Natural killer cell treated with Interleukin-12 subunit alpha and Interleukin-12 subunit beta and Interleukin-15 and Interleukin-18, amount 100 ng/mL, for 72 hours (primary cell): Measurements from ENCODE around the gene CLEC18C. TPM values are rescaled to one million over a fixed set of nuclear protein-coding genes. Genes with fewer than 3 reads are reported as not detected.
"Not testable (repeated sequence)": the region's sequence is repeated elsewhere in the genome, so short reads cannot be mapped to it uniquely, and the experiment has no call there.

Source experiments
- ATAC-seq, 2 donors: fragments of 150-1000 bp; cut with Tn5 transposase in 1 of 2; sonication (Bioruptor Pico), chemical (Tn5 transposase) in 1 of 2; 2 replicates each; pipeline ENCODE4 v1.10.0; 2021
- DNase-seq: peaks from one replicate; pipeline ENCODE4 v3.0.0; 2022; ENCODE audit warnings: low spot score
- H3K27ac Mint-ChIP-seq, 2 donors: 1 replicate in 1 of 2; 2 replicates in 1 of 2; pipeline ENCODE4 v1.8.0; 2022; ENCODE audit warnings: mixed read lengths in 2 of 2, mild to moderate bottlenecking in 1 of 2, moderate library complexity in 1 of 2
- H3K27me3 Mint-ChIP-seq, 2 donors: 1 replicate in 1 of 2; 2 replicates in 1 of 2; pipeline ENCODE4 v1.8.0; 2022; ENCODE audit warnings: mixed read lengths in 2 of 2
- H3K36me3 Mint-ChIP-seq: one replicate; pipeline ENCODE4 v1.8.0; 2022; ENCODE audit warnings: mixed read lengths
- H3K4me1 Mint-ChIP-seq, 2 donors: 1 replicate in 1 of 2; 2 replicates in 1 of 2; pipeline ENCODE4 v1.8.0; 2022; ENCODE audit warnings: low read depth in 2 of 2, mixed read lengths in 2 of 2, mild to moderate bottlenecking in 1 of 2
- H3K4me3 Mint-ChIP-seq: one replicate; pipeline ENCODE4 v1.8.0; 2022; ENCODE audit warnings: mixed read lengths
- H3K9me3 Mint-ChIP-seq: 2 replicates; pipeline ENCODE4 v1.8.0; 2022; ENCODE audit warnings: mixed read lengths
- total RNA-seq, 2 donors: library from RNA; stranded (reverse); gene quantifications; one replicate each; pipeline ENCODE4 v1.2.3, GENCODE V29; 2022

Gene CLEC18C
- total RNA-seq, 2 donors from 2014 or later = 1.9 TPM; not detected in 1

- peak; percentile 15 for DNase-seq
- Mint-ChIP-seq H3K27ac (no peak overlapping the region), H3K36me3 (peaks cover 45% of the 10 kb centered on the region), H3K27me3 (no peaks in the 10 kb centered on the region), H3K4me3 (no peak overlapping the region), H3K4me1 (no peaks in the 10 kb centered on the region), H3K9me3 (no peaks in the 10 kb centered on the region)
- ATAC-seq = no peak
Observed at GRCh38 chr16:70152578-70153302, 20.8 kb upstream of the CLEC18C start.

GRCh38 chr16:70154736-70155135 is 18.9 kb upstream of the CLEC18C start:
- H3K4me3 Mint-ChIP-seq, H3K27me3 Mint-ChIP-seq, H3K27ac Mint-ChIP-seq, ATAC-seq, H3K4me1 Mint-ChIP-seq, H3K9me3 Mint-ChIP-seq: not testable (repeated sequence)
- peaks cover 39% of the 10 kb centered on the region for H3K36me3 Mint-ChIP-seq
- peak; percentile 56 for DNase-seq

- peak overlapping the region in 1 of 2 donors; percentile 7 for H3K27ac Mint-ChIP-seq
- DNase-seq (peak; percentile 59), ATAC-seq (peak in 1 of 2 donors; percentile 25)
- peaks cover 37% of the 10 kb centered on the region for H3K36me3 Mint-ChIP-seq
- H3K9me3 Mint-ChIP-seq = no peaks in the 10 kb centered on the region
- H3K4me1 Mint-ChIP-seq = no peaks in the 10 kb centered on the region
- no peaks in the 10 kb centered on the region for H3K27me3 Mint-ChIP-seq
- no peak overlapping the region for H3K4me3 Mint-ChIP-seq
Observed at GRCh38 chr16:70156207-70156978, 17.2 kb upstream of the CLEC18C start.

DNA sequence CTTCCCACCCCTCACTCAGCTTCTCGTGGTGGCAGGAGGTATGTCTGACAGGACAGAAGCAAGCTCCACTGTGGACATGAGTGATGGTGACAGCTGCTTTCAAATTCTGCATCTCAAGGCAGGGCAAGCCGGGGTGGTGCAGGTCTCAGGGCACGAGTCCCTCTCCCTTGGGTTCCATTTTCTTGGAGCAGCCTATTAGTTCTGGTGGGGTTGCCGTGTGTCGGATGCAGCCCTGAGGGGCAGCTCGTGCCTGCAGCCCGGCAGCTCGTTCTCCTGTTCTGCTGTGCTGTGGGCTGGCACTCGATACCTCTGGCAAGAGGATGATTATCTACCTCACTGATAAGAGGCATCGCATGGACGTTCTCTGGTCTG is 16.5 kb upstream of the CLEC18C start:
- Mint-ChIP-seq H3K4me1 (no peaks in the 10 kb centered on the region), H3K9me3 (no peaks in the 10 kb centered on the region), H3K36me3 (peaks cover 30% of the 10 kb centered on the region), H3K4me3 (no peak overlapping the region), H3K27ac (no peak overlapping the region), H3K27me3 (no peaks in the 10 kb centered on the region)
- no peak for ATAC-seq
- DNase-seq = peak; percentile 55

- no peaks in the 10 kb centered on the region for H3K4me1 Mint-ChIP-seq
- no peak overlapping the region for H3K27ac Mint-ChIP-seq
- peaks cover 25% of the 10 kb centered on the region for H3K36me3 Mint-ChIP-seq
- DNase-seq (peak; percentile 42), ATAC-seq (no peak)
- H3K4me3 Mint-ChIP-seq = no peak overlapping the region
- H3K9me3 Mint-ChIP-seq = no peaks in the 10 kb centered on the region
- H3K27me3 Mint-ChIP-seq = no peaks in the 10 kb centered on the region
Observed at GRCh38 chr16:70157477-70158260, 15.9 kb upstream of the CLEC18C start.

DNA sequence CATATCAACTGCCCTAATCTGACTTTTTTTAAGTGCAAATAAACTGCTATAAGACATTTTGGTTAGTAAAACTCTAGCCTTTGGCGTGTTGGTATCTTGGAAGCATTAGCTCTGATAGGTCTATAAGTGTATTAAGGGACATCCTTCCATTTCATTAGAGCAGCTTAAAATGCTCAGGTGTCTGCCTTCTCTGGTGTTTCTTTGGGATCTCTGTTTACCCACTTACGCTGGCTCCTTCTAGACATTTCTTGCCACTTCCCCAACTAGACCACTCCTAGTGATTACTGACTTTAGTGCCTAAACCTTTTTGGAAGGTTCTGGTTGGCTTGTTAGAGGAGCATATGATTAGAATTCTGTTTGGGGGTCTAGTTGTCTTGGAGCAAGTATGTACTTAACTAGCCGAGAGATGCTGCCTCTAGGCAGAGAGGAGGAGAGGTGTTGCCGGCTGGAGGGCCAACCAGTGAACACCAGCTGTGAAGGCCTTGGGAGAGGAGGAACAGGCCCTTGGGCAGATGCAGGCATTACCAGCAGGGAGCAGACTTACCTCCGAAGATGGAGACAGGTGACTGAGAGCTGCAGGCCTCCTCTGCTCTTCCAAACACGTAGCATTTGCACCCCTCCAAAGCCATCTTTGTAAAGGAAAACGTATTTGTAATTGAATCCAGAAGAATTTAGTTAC is 15.2 kb upstream of the CLEC18C start:
- no peak overlapping the region for H3K27ac Mint-ChIP-seq
- H3K9me3 Mint-ChIP-seq = no peaks in the 10 kb centered on the region
- H3K4me3 Mint-ChIP-seq = no peak overlapping the region
- peak; percentile 49 for DNase-seq
- no peaks in the 10 kb centered on the region for H3K4me1 Mint-ChIP-seq
- no peak for ATAC-seq
- H3K36me3 Mint-ChIP-seq = peaks cover 19% of the 10 kb centered on the region
- no peaks in the 10 kb centered on the region for H3K27me3 Mint-ChIP-seq

GRCh38 chr16:70159355-70160348 is 13.9 kb upstream of the CLEC18C start:
- H3K9me3 Mint-ChIP-seq = no peaks in the 10 kb centered on the region
- no peak overlapping the region for H3K27ac Mint-ChIP-seq
- DNase-seq (peak; percentile 35), ATAC-seq (no peak)
- no peaks in the 10 kb centered on the region for H3K27me3 Mint-ChIP-seq
- no peaks in the 10 kb centered on the region for H3K4me1 Mint-ChIP-seq
- peaks cover 18% of the 10 kb centered on the region for H3K36me3 Mint-ChIP-seq
- H3K4me3 Mint-ChIP-seq = no peak overlapping the region

DNA sequence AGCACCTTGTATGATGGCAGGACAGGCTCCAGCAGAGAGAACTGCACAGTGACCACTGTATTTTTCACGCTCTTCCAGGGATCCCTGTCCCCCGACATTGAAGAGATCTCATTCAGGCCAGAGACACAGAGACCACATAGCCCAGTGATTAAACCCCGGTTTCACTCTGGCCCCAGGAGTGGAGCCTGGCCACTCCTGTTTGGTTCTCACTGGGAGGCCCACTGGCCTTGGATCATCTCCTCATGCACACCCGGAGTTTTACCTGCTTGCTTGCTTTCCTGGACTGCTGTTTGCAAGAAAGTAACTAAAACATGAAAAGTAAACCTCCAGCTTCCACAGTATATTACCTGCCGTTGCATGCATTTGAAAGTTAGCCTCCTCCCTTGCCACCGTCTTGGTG is 13.2 kb upstream of the CLEC18C start:
- ATAC-seq (no peak), DNase-seq (peak; percentile 54)
- no peaks in the 10 kb centered on the region for H3K27me3 Mint-ChIP-seq
- peaks cover 0 to 3% of the 10 kb centered on the region in 2 donors for H3K4me1 Mint-ChIP-seq
- H3K36me3 Mint-ChIP-seq = peaks cover 18% of the 10 kb centered on the region
- no peak overlapping the region for H3K4me3 Mint-ChIP-seq
- H3K9me3 Mint-ChIP-seq = no peaks in the 10 kb centered on the region
- no peak overlapping the region for H3K27ac Mint-ChIP-seq

GRCh38 chr16:70160821-70161220 is 12.8 kb upstream of the CLEC18C start:
- H3K36me3 Mint-ChIP-seq = peaks cover 18% of the 10 kb centered on the region
- no peak overlapping the region for H3K27ac Mint-ChIP-seq
- no peak for ATAC-seq
- DNase-seq = peak; percentile 34
- no peak overlapping the region for H3K4me3 Mint-ChIP-seq
- H3K27me3 Mint-ChIP-seq = no peaks in the 10 kb centered on the region
- peaks cover 0 to 3% of the 10 kb centered on the region in 2 donors for H3K4me1 Mint-ChIP-seq
- no peaks in the 10 kb centered on the region for H3K9me3 Mint-ChIP-seq

- DNase-seq = peak; percentile 57
- no peak for ATAC-seq
- H3K4me1 Mint-ChIP-seq = peaks cover 0 to 3% of the 10 kb centered on the region in 2 donors
- H3K9me3 Mint-ChIP-seq = no peaks in the 10 kb centered on the region
- peak overlapping the region in 1 of 2 donors; percentile 16 for H3K27ac Mint-ChIP-seq
- H3K36me3 Mint-ChIP-seq = peaks cover 14% of the 10 kb centered on the region
- no peak overlapping the region for H3K4me3 Mint-ChIP-seq
- no peaks in the 10 kb centered on the region for H3K27me3 Mint-ChIP-seq
Observed at GRCh38 chr16:70161350-70161749, 12.2 kb upstream of the CLEC18C start.

DNA sequence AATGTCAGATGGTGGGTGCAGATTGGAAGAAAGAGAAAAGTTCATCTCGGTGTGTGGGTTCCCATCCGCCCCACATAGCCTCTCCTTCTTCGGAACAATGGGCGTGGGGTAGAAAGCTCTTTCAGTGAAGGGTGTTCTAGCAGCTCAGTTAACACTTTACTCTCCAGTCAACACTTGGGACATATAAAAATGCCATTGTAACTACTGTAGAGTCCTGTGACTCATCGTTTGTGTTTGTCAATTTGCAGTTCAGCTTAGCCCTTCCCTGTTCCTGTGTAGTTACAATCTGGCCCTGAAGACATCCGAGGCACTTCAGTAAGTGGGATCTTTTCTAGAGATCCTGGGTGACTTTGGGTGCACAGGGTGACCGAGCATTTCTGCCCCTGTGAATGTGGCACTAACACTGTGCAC is 11.5 kb upstream of the CLEC18C start:
- no peak for ATAC-seq
- DNase-seq = no peak
- Mint-ChIP-seq H3K36me3 (peaks cover 7% of the 10 kb centered on the region), H3K27ac (peak overlapping the region in 1 of 2 donors; percentile 16), H3K9me3 (no peaks in the 10 kb centered on the region), H3K4me3 (no peak overlapping the region), H3K27me3 (no peaks in the 10 kb centered on the region), H3K4me1 (peaks cover 0 to 3% of the 10 kb centered on the region in 2 donors)

GRCh38 chr16:70163596-70163995 is 10.0 kb upstream of the CLEC18C start:
- no peak for DNase-seq
- Mint-ChIP-seq H3K4me3 (no peak overlapping the region), H3K27ac (no peak overlapping the region), H3K36me3 (no peaks in the 10 kb centered on the region), H3K9me3 (no peaks in the 10 kb centered on the region), H3K27me3 (no peaks in the 10 kb centered on the region), H3K4me1 (peaks cover 0 to 3% of the 10 kb centered on the region in 2 donors)
- no peak for ATAC-seq
